GM18499 (cell line): ENCODE data around the gene ASIC2.

Experiments used
- ATAC-seq: cut with Tn5 transposase; IDR thresholded peaks from one replicate; pipeline ENCODE4 v1.9.1; 2021; ENCODE audit warnings: moderate number of reproducible peaks; ENCODE audit not compliant: insufficient read depth, unreplicated experiment

ASIC2 gene

GRCh38 chr17:33209671-33210070, 83.4 kb downstream of the ASIC2 start:
- no peak for ATAC-seq

- ATAC-seq, result no peak
These were observed 85.9 kb downstream of the ASIC2 start for GRCh38 chr17:33207231-33207630.

GRCh38 chr17:33205552-33205951, 87.5 kb downstream of the ASIC2 start:
- no peak for ATAC-seq

GRCh38 chr17:33204701-33205100, 88.4 kb downstream of the ASIC2 start:
- no peak for ATAC-seq

GRCh38 chr17:33204156-33204555, 88.9 kb downstream of the ASIC2 start:
- no peak for ATAC-seq

- no peak for ATAC-seq
These were observed 90.1 kb downstream of the ASIC2 start for GRCh38 chr17:33202796-33203495.

- ATAC-seq, result no peak
These were observed 91.1 kb downstream of the ASIC2 start for GRCh38 chr17:33202021-33202420.

GRCh38 chr17:33201283-33201682, 91.8 kb downstream of the ASIC2 start:
- no peak for ATAC-seq

GRCh38 chr17:33200587-33200986, 92.5 kb downstream of the ASIC2 start:
- no peak for ATAC-seq

- ATAC-seq, result no peak
These were observed 93.3 kb downstream of the ASIC2 start for GRCh38 chr17:33199571-33200510.

GRCh38 chr17:33198954-33199353, 94.1 kb downstream of the ASIC2 start:
- ATAC-seq, result no peak

- no peak for ATAC-seq
These were observed 95.8 kb downstream of the ASIC2 start for GRCh38 chr17:33197342-33197741.

GRCh38 chr17:33196883-33197282, 96.2 kb downstream of the ASIC2 start:
- no peak for ATAC-seq

GRCh38 chr17:33192951-33193911, 99.9 kb downstream of the ASIC2 start:
- no peak for ATAC-seq

GRCh38 chr17:33183487-33184026, 109.5 kb downstream of the ASIC2 start:
- ATAC-seq, result no peak

- no peak for ATAC-seq
These were observed 113.9 kb downstream of the ASIC2 start for GRCh38 chr17:33179151-33179550.

GRCh38 chr17:33178681-33179080, 114.4 kb downstream of the ASIC2 start:
- ATAC-seq, result no peak

GRCh38 chr17:33175562-33175961, 117.5 kb downstream of the ASIC2 start:
- ATAC-seq, result no peak

GRCh38 chr17:33171931-33172330, 121.2 kb downstream of the ASIC2 start:
- no peak for ATAC-seq
